Central memory CD8-positive, alpha-beta T cell (primary cell): ENCODE results near the gene CITED4.
"Not testable (repeated sequence)": the region's sequence is repeated elsewhere in the genome, so short reads cannot be mapped to it uniquely, and the experiment has no call there.

Experiments
- ATAC-seq: fragments of 150-1000 bp; cut with Tn5 transposase; replicated peaks from 2 replicates; pipeline ENCODE4 v1.10.0; 2022; ENCODE audit warnings: mild to moderate bottlenecking, moderate FRiP score, moderate number of reproducible peaks; ENCODE audit not compliant: poor library complexity, severe bottlenecking; ENCODE audit errors: extremely low read depth
- DNase-seq, 2 donors: peaks; one replicate each; pipeline ENCODE4 v3.0.0; 2021; ENCODE audit warnings: low spot score in 2 of 2
- H3K27ac Mint-ChIP-seq: one replicate; pipeline ENCODE4 v1.8.0; 2022; ENCODE audit warnings: low read depth, mild to moderate bottlenecking, moderate library complexity, mixed read lengths
- H3K27me3 Mint-ChIP-seq: one replicate; pipeline ENCODE4 v1.8.0; 2022; ENCODE audit warnings: mixed read lengths
- H3K36me3 Mint-ChIP-seq: one replicate; pipeline ENCODE4 v1.8.0; 2022; ENCODE audit warnings: mild to moderate bottlenecking, moderate library complexity, mixed read lengths; ENCODE audit not compliant: insufficient read depth
- H3K4me1 Mint-ChIP-seq: one replicate; pipeline ENCODE4 v1.8.0; 2022; ENCODE audit warnings: mixed read lengths
- H3K4me3 Mint-ChIP-seq: one replicate; pipeline ENCODE4 v1.8.0; 2022; ENCODE audit warnings: mild to moderate bottlenecking, moderate library complexity, mixed read lengths
- H3K9me3 Mint-ChIP-seq: one replicate; pipeline ENCODE4 v1.8.0; 2022; ENCODE audit warnings: mixed read lengths

CITED4 gene

GRCh38 chr1:40896482-40896881 lies 34.3 kb upstream of the CITED4 start:
- no peak overlapping the region for H3K27ac Mint-ChIP-seq
- no peak overlapping the region for H3K4me3 Mint-ChIP-seq
- peaks cover 22% of the 10 kb centered on the region for H3K9me3 Mint-ChIP-seq
- H3K4me1 Mint-ChIP-seq: no peaks in the 10 kb centered on the region
- no peaks in the 10 kb centered on the region for H3K27me3 Mint-ChIP-seq
- ATAC-seq (no peak), DNase-seq (no peak)
- H3K36me3 Mint-ChIP-seq: peaks cover 2% of the 10 kb centered on the region

- peaks cover 2% of the 10 kb centered on the region for H3K36me3 Mint-ChIP-seq
- ATAC-seq: no peak
- no peak overlapping the region for H3K27ac Mint-ChIP-seq
- H3K4me3 Mint-ChIP-seq: no peak overlapping the region
- H3K9me3 Mint-ChIP-seq: peaks cover 22% of the 10 kb centered on the region
- DNase-seq: no peak
- H3K27me3 Mint-ChIP-seq: no peaks in the 10 kb centered on the region
- no peaks in the 10 kb centered on the region for H3K4me1 Mint-ChIP-seq
Observed at GRCh38 chr1:40895601-40896000, 33.4 kb upstream of the CITED4 start.

- H3K27me3 Mint-ChIP-seq, ATAC-seq, H3K27ac Mint-ChIP-seq, H3K36me3 Mint-ChIP-seq, H3K4me1 Mint-ChIP-seq, H3K4me3 Mint-ChIP-seq, DNase-seq: not testable (repeated sequence)
- peaks cover 22% of the 10 kb centered on the region for H3K9me3 Mint-ChIP-seq
Observed at GRCh38 chr1:40894858-40895257, 32.7 kb upstream of the CITED4 start.

- H3K27me3 Mint-ChIP-seq: no peaks in the 10 kb centered on the region
- no peak overlapping the region for H3K4me3 Mint-ChIP-seq
- no peak for DNase-seq
- H3K9me3 Mint-ChIP-seq: peaks cover 22% of the 10 kb centered on the region
- no peaks in the 10 kb centered on the region for H3K4me1 Mint-ChIP-seq
- no peak for ATAC-seq
- H3K27ac Mint-ChIP-seq: no peak overlapping the region
- H3K36me3 Mint-ChIP-seq: peaks cover 2% of the 10 kb centered on the region
Observed at GRCh38 chr1:40894455-40894854, 32.3 kb upstream of the CITED4 start.

GRCh38 chr1:40893946-40894345 lies 31.8 kb upstream of the CITED4 start:
- Mint-ChIP-seq H3K4me1 (no peaks in the 10 kb centered on the region), H3K27ac (no peak overlapping the region)
- no peak for ATAC-seq

GRCh38 chr1:40892354-40892753 lies 30.2 kb upstream of the CITED4 start:
- peaks cover 2% of the 10 kb centered on the region for H3K36me3 Mint-ChIP-seq
- no peak for DNase-seq
- H3K4me3 Mint-ChIP-seq: no peak overlapping the region
- H3K27me3 Mint-ChIP-seq: peaks cover 20% of the 10 kb centered on the region
- peaks cover 22% of the 10 kb centered on the region for H3K9me3 Mint-ChIP-seq
- no peaks in the 10 kb centered on the region for H3K4me1 Mint-ChIP-seq
- no peak for ATAC-seq
- no peak overlapping the region for H3K27ac Mint-ChIP-seq

More at GRCh38 chr1:40893946-40894345, 31.8 kb upstream of the CITED4 start:
- H3K36me3 Mint-ChIP-seq: peaks cover 2% of the 10 kb centered on the region
- DNase-seq: no peak
- no peak overlapping the region for H3K4me3 Mint-ChIP-seq
- H3K27me3 Mint-ChIP-seq: peaks cover 4% of the 10 kb centered on the region
- H3K9me3 Mint-ChIP-seq: peaks cover 22% of the 10 kb centered on the region

GRCh38 chr1:40890771-40891170 lies 28.6 kb upstream of the CITED4 start:
- peaks cover 36% of the 10 kb centered on the region for H3K27me3 Mint-ChIP-seq
- DNase-seq (no peak), ATAC-seq (no peak)
- no peaks in the 10 kb centered on the region for H3K4me1 Mint-ChIP-seq
- no peak overlapping the region for H3K4me3 Mint-ChIP-seq
- no peak overlapping the region for H3K27ac Mint-ChIP-seq
- peaks cover 2% of the 10 kb centered on the region for H3K36me3 Mint-ChIP-seq
- peaks cover 22% of the 10 kb centered on the region for H3K9me3 Mint-ChIP-seq

GRCh38 chr1:40887652-40888051 lies 25.5 kb upstream of the CITED4 start:
- no peak overlapping the region for H3K4me3 Mint-ChIP-seq
- DNase-seq (no peak), ATAC-seq (no peak)
- H3K4me1 Mint-ChIP-seq: peaks cover 4% of the 10 kb centered on the region
- no peak overlapping the region for H3K27ac Mint-ChIP-seq
- H3K36me3 Mint-ChIP-seq: no peaks in the 10 kb centered on the region
- peaks cover 67% of the 10 kb centered on the region for H3K27me3 Mint-ChIP-seq
- H3K9me3 Mint-ChIP-seq: peaks cover under 1% of the 10 kb centered on the region

GRCh38 chr1:40887012-40887378 lies 24.8 kb upstream of the CITED4 start:
- peaks cover 74% of the 10 kb centered on the region for H3K27me3 Mint-ChIP-seq

GRCh38 chr1:40886318-40887011 lies 24.3 kb upstream of the CITED4 start:
- peaks cover 4% of the 10 kb centered on the region for H3K4me1 Mint-ChIP-seq
- ATAC-seq: no peak
- H3K4me3 Mint-ChIP-seq: no peak overlapping the region
- no peak for DNase-seq
- no peaks in the 10 kb centered on the region for H3K9me3 Mint-ChIP-seq
- H3K36me3 Mint-ChIP-seq: no peaks in the 10 kb centered on the region
- H3K27me3 Mint-ChIP-seq: peaks cover 79% of the 10 kb centered on the region
- H3K27ac Mint-ChIP-seq: no peak overlapping the region

More at GRCh38 chr1:40887012-40887378, 24.8 kb upstream of the CITED4 start:
- no peak overlapping the region for H3K4me3 Mint-ChIP-seq
- no peak overlapping the region for H3K27ac Mint-ChIP-seq
- ATAC-seq (no peak), DNase-seq (no peak)
- H3K4me1 Mint-ChIP-seq: peaks cover 4% of the 10 kb centered on the region
- no peaks in the 10 kb centered on the region for H3K9me3 Mint-ChIP-seq
- H3K36me3 Mint-ChIP-seq: no peaks in the 10 kb centered on the region

- peaks cover 79% of the 10 kb centered on the region for H3K27me3 Mint-ChIP-seq
- no peaks in the 10 kb centered on the region for H3K36me3 Mint-ChIP-seq
- H3K4me3 Mint-ChIP-seq: peak overlapping the region; percentile 46
- no peak for DNase-seq
- ATAC-seq: no peak
- H3K9me3 Mint-ChIP-seq: no peaks in the 10 kb centered on the region
- peaks cover 4% of the 10 kb centered on the region for H3K4me1 Mint-ChIP-seq
- H3K27ac Mint-ChIP-seq: no peak overlapping the region
Observed at GRCh38 chr1:40884055-40884795, 22.1 kb upstream of the CITED4 start.

GRCh38 chr1:40880813-40881549 lies 18.8 kb upstream of the CITED4 start:
- Mint-ChIP-seq H3K4me1 (peaks cover 19% of the 10 kb centered on the region), H3K36me3 (peaks cover 4% of the 10 kb centered on the region), H3K27me3 (peaks cover 46% of the 10 kb centered on the region), H3K27ac (no peak overlapping the region), H3K9me3 (no peaks in the 10 kb centered on the region), H3K4me3 (no peak overlapping the region)
- DNase-seq: no peak
- ATAC-seq: no peak
